ENCODE results near the gene MEA1. TPM values are rescaled to one million over a fixed set of nuclear protein-coding genes. Genes with fewer than 3 reads are reported as not detected.
A peak's percentile ranks its signal among the peaks of the same experiment; 100 is the strongest.

The MEA1 gene
- total RNA-seq, 1 experiment from 2014 or later = 64.8 TPM

DNA sequence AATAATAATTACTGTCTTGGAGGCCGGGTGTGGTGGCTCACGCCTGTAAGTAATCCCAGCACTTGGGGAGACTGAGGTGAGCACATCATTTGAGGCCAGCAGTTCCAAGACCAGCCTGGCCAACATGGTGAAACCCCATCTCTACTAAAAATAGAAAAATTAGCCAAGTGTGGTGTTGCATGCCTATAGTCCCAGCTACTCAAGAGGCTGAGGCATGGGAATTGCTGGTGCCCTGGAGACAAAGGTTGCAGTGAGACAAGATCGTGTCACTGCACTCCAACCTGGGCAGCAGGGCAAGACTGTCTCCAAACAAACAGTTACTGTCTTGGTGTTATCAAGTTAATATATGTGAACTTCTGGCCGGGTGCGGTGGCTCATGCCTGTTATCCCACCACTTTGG, 12.6 kb upstream of the MEA1 start:
- no peak for DNase-seq (ENCODE audit: low read depth, low spot score)
- no TSS peak for BruUV-seq (replicated peaks)
- ChIA-PET RAD21 (ENCODE audit: low non-redundant PET in 1 of 2, low total read pairs in 2 of 2, uncharacterized antibody in 2 of 2, unreplicated experiment in 2 of 2) (no interaction called here), POLR2A (no interaction called here), CTCF (no interaction called here)
- no peak for ATAC-seq
- Histone ChIP-seq H3K4me3 (replicated peaks in 1 of 2; ENCODE audit: low read depth in 1 of 2, low read length in 2 of 2) (no peak overlapping the region), H3K9me2 (ENCODE audit: insufficient read depth) (no peaks in the 10 kb centered on the region), H3K4me2 (ENCODE audit: low read length) (no peak overlapping the region), H3K9ac (ENCODE audit: low read length) (no peak overlapping the region), H3K9me3 (ENCODE audit: control insufficient read depth in 1 of 2, insufficient read depth in 1 of 2, low read depth in 1 of 2, low read length in 2 of 2) (no peaks in the 10 kb centered on the region), H3K27me3 (ENCODE audit: insufficient read depth, low read length) (no peaks in the 10 kb centered on the region), H3K4me1 (ENCODE audit: control insufficient read depth in 1 of 2, insufficient read depth in 2 of 2, low read length in 2 of 2) (peaks cover 5 to 9% of the 10 kb centered on the region in 2 experiments), H3K79me2 (ENCODE audit: insufficient read depth, low read length) (peaks cover 42% of the 10 kb centered on the region), H4K20me1 (ENCODE audit: insufficient read depth) (no peaks in the 10 kb centered on the region), H2AFZ (ENCODE audit: low read depth, low read length, poor library complexity, severe bottlenecking) (no peak overlapping the region), H3K27ac (ENCODE audit: low read depth, low read length) (no peak overlapping the region), H3K36me3 (ENCODE audit: control insufficient read depth in 1 of 2, insufficient read depth in 2 of 2, low read length in 2 of 2) (peaks cover 37 to 41% of the 10 kb centered on the region in 2 experiments)
- intact Hi-C loops (cut with micrococcal nuclease) = no loop called here
- TF ChIP-seq POLR2AphosphoS5 (IDR thresholded peaks at IDR 0.05; ENCODE audit: low read depth, low read length) = no peak

DNA sequence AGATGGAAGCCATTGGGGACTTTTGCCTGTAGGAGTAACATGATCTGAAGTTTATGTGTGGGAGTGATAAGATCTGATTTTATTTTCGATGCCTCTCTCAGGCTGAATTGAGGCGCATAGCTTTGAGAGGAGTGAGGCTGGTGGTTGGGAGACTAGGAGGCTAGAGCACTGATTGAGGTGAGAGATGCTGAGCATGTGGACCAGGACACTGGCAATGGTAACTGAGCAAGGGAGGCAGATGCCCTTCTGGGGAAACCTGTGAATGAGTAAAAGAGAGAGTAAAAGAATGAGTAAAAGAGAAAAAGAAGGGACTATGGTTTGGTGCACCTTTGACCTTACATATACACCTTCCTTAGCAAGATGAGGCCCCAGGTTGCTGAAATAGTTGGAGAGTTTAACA, 10.7 kb upstream of the MEA1 start:
- no peaks in the 10 kb centered on the region for H4K20me1 ChIP-seq (ENCODE audit: insufficient read depth)
- TSS peak; percentile 14 for BruUV-seq (replicated peaks)
- ChIA-PET CTCF (no interaction called here), RAD21 (ENCODE audit: low non-redundant PET in 1 of 2, low total read pairs in 2 of 2, uncharacterized antibody in 2 of 2, unreplicated experiment in 2 of 2) (no interaction called here), POLR2A (interaction anchor here (1.6 to 2.0 kb wide), 3 partner anchors 8 to 40 kb away, joined by 3 to 7 read pairs (median 5); partner anchors contain the start of genes KLHDC3, MEA1 and PPP2R5D)
- no peaks in the 10 kb centered on the region for H3K9me2 ChIP-seq (ENCODE audit: insufficient read depth)
- H3K27me3 ChIP-seq (ENCODE audit: insufficient read depth, low read length) = no peaks in the 10 kb centered on the region
- no peak overlapping the region for H3K9ac ChIP-seq (ENCODE audit: low read length)
- DNase-seq (ENCODE audit: low read depth, low spot score) (no peak), ATAC-seq (no peak)
- intact Hi-C loops (cut with micrococcal nuclease) = no loop called here
- H2AFZ ChIP-seq (ENCODE audit: low read depth, low read length, poor library complexity, severe bottlenecking) = no peak overlapping the region
- H3K4me2 ChIP-seq (ENCODE audit: low read length) = no peak overlapping the region
- no peaks in the 10 kb centered on the region for H3K9me3 ChIP-seq (ENCODE audit: control insufficient read depth in 1 of 2, insufficient read depth in 1 of 2, low read depth in 1 of 2, low read length in 2 of 2)
- H3K27ac ChIP-seq (ENCODE audit: low read depth, low read length) = no peak overlapping the region
- peaks cover 30 to 34% of the 10 kb centered on the region in 2 experiments; a peak in 3 of 4 replicates for H3K36me3 ChIP-seq (ENCODE audit: control insufficient read depth in 1 of 2, insufficient read depth in 2 of 2, low read length in 2 of 2)
- H3K4me1 ChIP-seq (ENCODE audit: control insufficient read depth in 1 of 2, insufficient read depth in 2 of 2, low read length in 2 of 2) = peaks cover 9 to 20% of the 10 kb centered on the region in 2 experiments
- TF ChIP-seq, protein P1, sequence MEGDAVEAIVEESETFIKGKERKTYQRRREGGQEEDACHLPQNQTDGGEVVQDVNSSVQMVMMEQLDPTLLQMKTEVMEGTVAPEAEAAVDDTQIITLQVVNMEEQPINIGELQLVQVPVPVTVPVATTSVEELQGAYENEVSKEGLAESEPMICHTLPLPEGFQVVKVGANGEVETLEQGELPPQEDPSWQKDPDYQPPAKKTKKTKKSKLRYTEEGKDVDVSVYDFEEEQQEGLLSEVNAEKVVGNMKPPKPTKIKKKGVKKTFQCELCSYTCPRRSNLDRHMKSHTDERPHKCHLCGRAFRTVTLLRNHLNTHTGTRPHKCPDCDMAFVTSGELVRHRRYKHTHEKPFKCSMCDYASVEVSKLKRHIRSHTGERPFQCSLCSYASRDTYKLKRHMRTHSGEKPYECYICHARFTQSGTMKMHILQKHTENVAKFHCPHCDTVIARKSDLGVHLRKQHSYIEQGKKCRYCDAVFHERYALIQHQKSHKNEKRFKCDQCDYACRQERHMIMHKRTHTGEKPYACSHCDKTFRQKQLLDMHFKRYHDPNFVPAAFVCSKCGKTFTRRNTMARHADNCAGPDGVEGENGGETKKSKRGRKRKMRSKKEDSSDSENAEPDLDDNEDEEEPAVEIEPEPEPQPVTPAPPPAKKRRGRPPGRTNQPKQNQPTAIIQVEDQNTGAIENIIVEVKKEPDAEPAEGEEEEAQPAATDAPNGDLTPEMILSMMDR (IDR thresholded peaks at IDR 0.05 in 2 of 3, conservative IDR thresholded peaks at IDR 0.05 in 1 of 3; ENCODE audit: borderline replicate concordance in 1 of 3, insufficient read depth in 1 of 3, low read depth in 2 of 3, low read length in 2 of 3) = no peak
- TF ChIP-seq POLR2AphosphoS5 (IDR thresholded peaks at IDR 0.05; ENCODE audit: low read depth, low read length) = 0 out of 2 replicates have a peak, but pooled peaks have one; percentile 17
- H3K4me3 ChIP-seq (replicated peaks in 1 of 2; ENCODE audit: low read depth in 1 of 2, low read length in 2 of 2) = no peak overlapping the region
- peaks cover 45% of the 10 kb centered on the region for H3K79me2 ChIP-seq (ENCODE audit: insufficient read depth, low read length)
